Choroid plexus epithelial cell (primary cell): Measurements from ENCODE around the gene MTMR4.
"Not testable (repeated sequence)": the region's sequence is repeated elsewhere in the genome, so short reads cannot be mapped to it uniquely, and the experiment has no call there.

Experiments
- DNase-seq: peaks from one replicate; pipeline ENCODE4 v3.0.0-alpha.2; 2010; ENCODE audit warnings: low read depth
- H3K4me3 ChIP-seq: 2 replicates; pipeline ENCODE4 v1.5.1; 2011; ENCODE audit warnings: low read depth, mild to moderate bottlenecking, control low read depth, low read length, moderate library complexity
- CTCF ChIP-seq: conservative IDR thresholded peaks from 2 replicates; pipeline ENCODE4 v1.5.1; 2011; ENCODE audit warnings: low read depth, mild to moderate bottlenecking, control low read depth, inconsistent platforms, low read length, moderate library complexity

The MTMR4 gene

GRCh38 chr17:58513965-58514769 lies at the start of gene MTMR4:
Gene MTMR4, minus strand, starts transcription at chr17:58514638. Its CDS starts 231 bp downstream, at chr17:58514407.
- no peak for TF ChIP-seq CTCF
- H3K4me3 ChIP-seq, result peak within 1 kb of the TSS; percentile 73
- DNase-seq, result peak; percentile 75

GRCh38 chr17:58560511-58560910 lies 46.1 kb upstream of the MTMR4 start:
- no peak overlapping the region for H3K4me3 ChIP-seq
- no peak for TF ChIP-seq CTCF
- peak; percentile 6 for DNase-seq

GRCh38 chr17:58557981-58558380 lies 43.5 kb upstream of the MTMR4 start:
- no peak overlapping the region for H3K4me3 ChIP-seq
- TF ChIP-seq CTCF, result no peak
- no peak for DNase-seq

GRCh38 chr17:58556833-58557250 lies 42.4 kb upstream of the MTMR4 start:
- no peak for TF ChIP-seq CTCF
- H3K4me3 ChIP-seq, result no peak overlapping the region
- no peak for DNase-seq

- not testable (repeated sequence) for H3K4me3 ChIP-seq, DNase-seq
Measured at GRCh38 chr17:58555109-58555508, 40.7 kb upstream of the MTMR4 start.

- TF ChIP-seq CTCF, result peak; percentile 64
- H3K4me3 ChIP-seq, result no peak overlapping the region
- peak; percentile 48 for DNase-seq
Measured at GRCh38 chr17:58541249-58541648, 26.8 kb upstream of the MTMR4 start.

GRCh38 chr17:58539698-58540097 lies 25.3 kb upstream of the MTMR4 start:
- no peak for TF ChIP-seq CTCF
- H3K4me3 ChIP-seq, result no peak overlapping the region
- DNase-seq, result no peak
